Stimulated activated CD8-positive, alpha-beta memory T cell treated with anti-CD3 and anti-CD28 coated beads, Interleukin-12 subunit alpha, Interleukin-12 subunit beta, amount 100 ng/mL, for 24 hours (primary cell): Measurements from ENCODE around the gene POTEH.
"Not testable (repeated sequence)": the region's sequence is repeated elsewhere in the genome, so short reads cannot be mapped to it uniquely, and the experiment has no call there.

Experiments
- DNase-seq: peaks from one replicate; pipeline ENCODE4 v3.0.0-alpha.2; 2020; ENCODE audit errors: extremely low read depth

Gene POTEH

DNA sequence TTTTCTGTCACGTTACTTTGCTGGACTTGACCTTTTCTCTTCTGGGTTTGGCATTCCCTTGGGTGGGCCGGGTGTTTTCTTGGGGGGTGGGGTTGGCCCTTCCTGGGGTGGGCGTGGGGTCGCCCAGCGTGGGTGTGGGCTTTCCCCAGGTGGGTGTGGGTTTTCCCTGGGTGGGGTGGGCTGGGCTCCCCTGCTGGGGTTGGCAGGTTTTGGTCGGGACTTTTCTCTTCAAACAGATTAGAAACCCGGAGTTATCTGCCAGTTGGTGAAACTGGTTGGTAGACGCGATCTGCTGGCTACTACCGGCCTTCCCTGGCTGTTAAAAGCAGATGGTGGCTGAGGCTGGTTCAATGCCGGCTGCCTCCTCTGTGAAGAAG lies at the start of gene POTEH:
TSS of gene POTEH (plus strand) at position 278 of the 377 bp plus-strand sequence. CDS start at position 330, 52 bp downstream.
- not testable (repeated sequence) for DNase-seq

GRCh38 chr22:15642288-15642861 lies 47.5 kb upstream of the POTEH start:
- DNase-seq = not testable (repeated sequence)

- not testable (repeated sequence) for DNase-seq
These were observed 37.9 kb upstream of the POTEH start for GRCh38 chr22:15651954-15652353.

- not testable (repeated sequence) for DNase-seq
These were observed 37.1 kb upstream of the POTEH start for GRCh38 chr22:15652738-15653137.

DNA sequence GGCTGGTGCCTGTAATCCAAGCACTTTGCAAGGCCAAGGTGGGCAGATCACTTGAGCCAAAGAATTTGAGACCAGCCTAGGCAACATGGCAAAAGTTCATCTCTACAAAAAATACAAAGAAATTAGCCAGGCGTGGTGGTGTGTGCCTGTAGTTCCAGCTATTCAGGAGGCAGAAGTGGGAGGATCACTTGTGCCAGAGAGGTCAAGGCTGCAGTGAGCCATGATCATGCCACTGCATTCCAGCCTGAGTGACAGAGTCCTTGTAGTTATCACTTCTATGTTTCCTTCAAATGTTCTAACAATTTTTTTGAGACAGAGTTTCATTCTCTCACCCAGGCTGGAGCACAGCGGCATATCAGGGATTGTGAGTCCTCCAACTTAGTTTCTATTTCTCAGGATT lies 36.6 kb upstream of the POTEH start:
- not testable (repeated sequence) for DNase-seq

DNA sequence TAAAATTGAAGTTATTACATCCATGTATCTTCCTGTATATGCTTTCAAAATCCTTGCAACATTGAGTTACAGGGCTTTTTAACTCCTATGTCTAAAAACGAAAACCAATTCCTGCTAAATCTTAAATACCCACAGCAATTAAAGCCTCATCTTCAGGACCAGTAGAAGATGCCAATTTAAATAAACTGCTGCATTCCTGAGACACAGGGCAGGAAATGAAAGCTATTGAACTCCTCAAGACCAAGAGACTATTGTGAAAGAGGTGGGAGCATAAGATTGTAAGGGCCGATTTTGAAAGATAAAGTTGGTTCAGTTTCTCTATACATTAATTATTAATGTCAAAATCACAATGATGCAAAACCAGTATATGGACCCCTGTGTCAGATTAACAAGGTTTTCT lies 28.7 kb upstream of the POTEH start:
- not testable (repeated sequence) for DNase-seq

DNA sequence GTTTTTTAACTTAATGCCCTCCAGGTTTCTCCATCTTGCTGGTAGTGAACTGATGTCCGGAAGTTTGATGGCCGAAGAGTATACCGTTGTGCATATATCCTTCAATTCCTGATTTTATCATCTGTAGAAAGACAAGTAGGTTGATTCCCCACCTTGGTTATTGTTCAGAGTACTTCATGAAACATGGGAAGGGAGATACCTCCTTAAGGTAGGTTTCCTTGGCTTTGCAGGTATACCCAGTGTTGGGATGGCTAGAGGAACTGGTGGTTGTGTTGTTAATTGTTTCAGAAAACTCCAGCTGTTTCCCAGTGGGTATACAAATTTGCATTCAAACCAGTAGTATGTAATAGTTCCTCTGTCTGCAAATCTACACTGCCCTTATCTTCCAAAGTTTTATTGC lies 25.1 kb upstream of the POTEH start:
- DNase-seq = not testable (repeated sequence)

DNA sequence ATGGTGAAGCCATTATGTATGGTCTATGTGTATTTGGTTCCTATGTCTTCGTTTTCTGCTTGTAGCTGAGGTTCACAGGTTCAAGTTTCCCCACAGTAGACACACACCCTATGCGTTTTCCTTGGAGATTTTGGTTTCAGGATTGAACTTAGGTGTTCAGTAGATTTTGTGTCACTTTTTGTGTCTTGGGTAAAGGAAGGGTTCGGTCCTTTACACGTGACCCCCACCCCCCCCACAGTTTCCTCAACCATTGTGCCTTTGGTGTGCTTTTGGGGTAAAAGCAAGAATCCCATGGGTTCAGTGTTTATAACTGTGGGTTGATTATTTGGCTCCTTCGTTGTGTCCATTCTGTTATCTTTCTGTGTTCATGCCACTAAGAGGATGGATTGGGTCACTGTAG lies 24.3 kb upstream of the POTEH start:
- not testable (repeated sequence) for DNase-seq

- not testable (repeated sequence) for DNase-seq
These were observed 20.4 kb upstream of the POTEH start for GRCh38 chr22:15669430-15669829.

DNA sequence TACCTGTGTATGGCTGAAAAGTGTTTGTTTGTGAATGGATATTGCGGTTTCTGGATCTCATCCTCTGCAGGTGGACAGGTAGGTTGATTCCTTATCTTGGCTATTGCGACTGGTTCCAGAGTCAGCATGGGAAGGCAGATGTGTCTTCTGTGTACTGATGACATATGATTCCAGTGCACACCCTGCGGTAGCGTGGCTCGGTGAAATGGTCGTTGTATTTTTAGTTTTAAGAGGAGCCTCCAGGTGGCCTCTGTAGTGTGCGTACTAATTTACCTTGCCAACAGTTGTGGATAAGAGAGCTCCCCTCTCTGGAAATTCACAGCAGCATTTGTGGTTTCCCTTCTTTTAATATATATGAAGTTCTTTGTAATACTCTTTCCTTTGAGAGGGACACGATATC lies 10.1 kb upstream of the POTEH start:
- DNase-seq = not testable (repeated sequence)

- not testable (repeated sequence) for DNase-seq
These were observed 5.7 kb upstream of the POTEH start for GRCh38 chr22:15684115-15684514.

GRCh38 chr22:15684695-15685094 lies 5.1 kb upstream of the POTEH start:
- DNase-seq = not testable (repeated sequence)

- not testable (repeated sequence) for DNase-seq
These were observed 4.2 kb upstream of the POTEH start for GRCh38 chr22:15685641-15686040.

- DNase-seq = not testable (repeated sequence)
These were observed 2.7 kb upstream of the POTEH start for GRCh38 chr22:15687086-15687485.

- not testable (repeated sequence) for DNase-seq
These were observed 2.1 kb upstream of the POTEH start for GRCh38 chr22:15687676-15688075.

- DNase-seq = not testable (repeated sequence)
These were observed 1.7 kb upstream of the POTEH start for GRCh38 chr22:15688090-15688489.

DNA sequence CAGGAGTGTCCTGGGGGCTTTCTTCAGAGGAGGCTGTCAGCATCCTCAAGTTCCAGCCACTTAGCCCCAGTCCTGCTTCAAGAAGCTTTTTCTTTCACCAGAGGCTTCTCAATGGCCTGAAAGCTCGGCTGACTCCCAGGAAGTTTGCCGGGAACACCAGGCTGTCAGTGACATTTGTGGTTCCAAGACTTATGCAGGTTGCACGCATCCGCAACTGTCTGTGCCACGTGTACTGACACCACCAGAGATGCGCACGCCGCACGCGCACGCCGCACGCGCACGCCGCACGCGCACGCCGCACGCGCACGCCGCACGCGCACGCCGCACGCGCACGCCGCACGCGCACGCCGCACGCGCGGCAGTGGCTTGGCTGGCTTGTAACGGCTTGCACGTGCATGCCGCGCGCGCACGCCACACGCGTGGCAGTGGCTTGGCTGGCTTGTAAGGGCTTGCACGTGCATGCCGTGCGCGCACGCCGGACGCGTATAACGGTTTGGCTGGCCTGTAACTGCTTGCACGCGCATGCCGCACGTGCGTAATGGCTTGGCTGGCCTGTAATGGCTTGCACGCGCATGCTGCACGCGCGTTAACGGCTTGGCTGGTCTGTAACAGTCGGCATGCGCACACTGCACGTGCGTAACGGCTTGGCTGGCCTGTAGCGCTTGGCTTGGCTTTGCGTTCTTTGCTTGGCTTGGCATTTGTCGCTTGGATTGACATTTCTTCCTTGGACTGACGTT lies 646 bp upstream of the POTEH start:
- DNase-seq = not testable (repeated sequence)

DNA sequence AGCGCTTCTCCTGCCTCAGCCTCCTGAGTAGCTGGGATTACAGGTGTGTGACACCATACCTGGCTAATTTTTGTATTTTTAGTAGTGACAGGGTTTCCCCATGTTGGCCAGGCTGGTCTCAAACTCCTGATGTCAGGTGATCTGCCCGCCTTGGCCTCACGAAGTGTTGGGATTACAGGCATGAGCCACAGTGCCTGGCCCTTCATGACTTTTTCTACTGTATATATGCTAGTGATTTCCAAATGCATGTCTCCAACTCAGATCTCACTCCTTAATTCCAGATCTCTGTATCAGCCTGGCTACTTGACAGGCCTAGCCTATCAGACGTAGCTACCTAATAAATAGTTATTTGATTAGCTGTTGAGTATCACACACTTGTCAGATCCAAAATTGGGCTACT lies 23.8 kb downstream of the POTEH start:
- DNase-seq = not testable (repeated sequence)

DNA sequence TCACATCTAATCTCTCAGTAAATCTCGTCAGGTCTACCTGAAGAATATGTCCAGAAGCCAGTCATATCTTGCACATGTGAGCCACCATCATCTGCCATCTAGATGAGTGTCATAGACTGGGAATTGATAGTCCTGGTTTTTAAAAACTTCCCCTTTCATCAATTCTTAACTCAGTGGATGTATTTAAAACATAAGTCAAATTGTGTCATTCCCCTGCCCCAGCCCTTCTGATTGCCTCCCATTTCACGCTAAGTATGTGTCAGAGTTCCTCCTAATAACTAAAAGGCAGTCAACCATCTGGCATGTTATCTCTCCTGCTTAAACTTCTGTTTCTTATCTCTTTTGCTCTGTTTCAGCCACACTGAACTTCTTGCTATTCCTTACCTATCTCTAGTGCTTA lies 24.3 kb downstream of the POTEH start:
- not testable (repeated sequence) for DNase-seq

DNA sequence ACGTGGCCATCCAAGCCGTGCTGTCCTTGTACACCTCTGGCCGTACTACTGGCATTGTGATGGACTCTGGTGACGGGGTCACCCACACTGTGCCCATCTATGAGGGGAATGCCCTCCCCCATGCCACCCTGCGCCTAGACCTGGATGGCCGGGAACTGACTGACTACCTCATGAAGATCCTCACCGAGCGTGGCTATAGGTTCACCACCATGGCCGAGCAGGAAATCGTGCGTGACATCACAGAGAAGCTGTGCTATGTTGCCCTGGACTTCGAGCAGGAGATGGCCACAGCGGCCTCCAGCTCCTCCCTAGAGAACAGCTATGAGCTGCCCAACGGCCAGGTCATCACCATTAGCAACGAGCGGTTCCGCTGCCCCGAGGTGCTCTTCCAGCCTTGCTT lies 32.1 kb downstream of the POTEH start:
- not testable (repeated sequence) for DNase-seq

DNA sequence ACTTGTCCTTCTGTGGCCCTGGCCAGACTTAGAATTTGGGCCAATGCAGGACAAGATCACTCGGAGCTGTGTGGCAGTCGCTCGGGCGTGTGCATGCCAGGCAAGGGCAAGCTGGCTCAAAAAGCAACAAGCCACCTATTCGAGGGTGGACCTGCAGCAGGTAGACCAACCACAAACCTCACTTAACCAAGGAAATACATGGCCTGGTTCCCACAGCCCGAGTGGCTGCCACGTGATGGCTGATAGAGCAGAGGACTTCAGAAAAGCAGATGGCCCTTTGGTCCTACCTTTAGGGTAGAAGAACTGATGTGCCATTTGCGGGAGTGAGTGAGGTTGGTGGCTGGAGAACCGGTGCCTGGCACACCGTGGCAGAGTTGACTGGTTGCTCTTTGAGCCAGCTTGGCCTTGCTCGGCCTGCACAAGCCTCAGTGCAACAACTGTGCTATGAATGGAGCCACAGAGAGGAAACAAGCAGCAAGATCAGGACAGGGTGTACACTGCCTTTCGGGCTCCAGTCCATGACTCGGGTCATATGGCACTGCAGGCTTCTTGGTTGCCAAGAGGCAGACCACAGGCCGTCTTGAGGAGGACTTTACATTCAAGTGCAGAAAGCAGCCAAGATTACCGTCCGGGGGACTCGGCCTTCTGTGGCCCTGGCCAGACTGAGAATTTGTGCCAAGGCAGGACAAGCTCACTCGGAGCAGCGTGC lies 39.5 kb downstream of the POTEH start:
- DNase-seq = not testable (repeated sequence)

DNA sequence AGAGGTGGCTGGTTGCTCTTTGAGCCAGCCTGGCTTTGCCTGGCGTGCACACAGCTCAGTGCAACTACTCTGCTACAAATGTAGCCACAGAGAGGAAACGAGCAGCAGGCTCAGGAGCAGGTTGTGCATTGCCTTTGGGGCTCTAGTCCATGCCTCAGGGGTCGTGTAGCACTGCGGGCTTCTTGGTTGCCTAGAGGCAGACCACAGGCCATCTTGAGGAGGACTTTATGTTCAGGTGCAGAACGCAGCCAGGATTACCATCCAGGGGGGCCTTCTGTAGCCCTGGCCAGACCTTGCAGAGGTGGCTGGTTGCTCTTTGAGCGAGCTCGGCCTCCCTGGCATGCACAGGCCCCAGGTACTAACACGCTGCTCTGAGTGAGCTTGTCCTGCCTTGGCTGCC lies 41.2 kb downstream of the POTEH start:
- DNase-seq = not testable (repeated sequence)

DNA sequence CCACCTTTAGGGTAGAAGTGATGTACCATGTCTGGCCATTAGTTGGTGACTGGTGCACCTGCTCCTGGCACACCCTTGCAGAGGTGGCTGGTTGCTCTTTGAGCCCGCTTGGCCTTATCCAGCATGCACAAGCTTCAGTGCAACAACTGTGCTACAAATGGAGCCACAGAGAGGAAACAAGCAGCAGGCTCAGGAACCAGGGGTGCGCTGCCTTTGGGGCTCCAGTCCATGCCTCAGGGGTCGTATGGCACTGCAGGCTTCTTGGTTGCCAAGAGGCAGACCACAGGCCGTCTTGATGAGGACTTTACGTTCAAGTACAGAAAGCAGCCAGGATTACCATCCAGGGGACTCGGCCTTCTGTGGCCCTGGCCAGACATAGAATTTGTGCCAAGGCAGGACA lies 44.6 kb downstream of the POTEH start:
- DNase-seq = not testable (repeated sequence)
